ENCODE results near the gene POLR2A. TPM values are rescaled to one million over a fixed set of nuclear protein-coding genes. Genes with fewer than 3 reads are reported as not detected.
A peak's percentile ranks its signal among the peaks of the same experiment; 100 is the strongest.

Gene POLR2A
- total RNA-seq, 2 donors from 2014 or later = 129 to 189 TPM

GRCh38 chr17:7462474-7463371 is 21.4 kb upstream of the POLR2A start:
- H3K27ac Mint-ChIP-seq = no peak overlapping the region
- peaks cover 22% of the 10 kb centered on the region for H3K36me3 Mint-ChIP-seq (ENCODE audit: low read depth)
- H3K27me3 Mint-ChIP-seq (ENCODE audit: insufficient read depth) = no peaks in the 10 kb centered on the region
- H3K4me3 Mint-ChIP-seq = no peak overlapping the region
- no peaks in the 10 kb centered on the region for H3K9me3 Mint-ChIP-seq
- no peaks in the 10 kb centered on the region for H3K9me3 ChIP-seq (ENCODE audit: control insufficient read depth, low read length)
- no peaks in the 10 kb centered on the region for H3K27me3 ChIP-seq (ENCODE audit: control insufficient read depth, insufficient read depth, low read length, poor library complexity, severe bottlenecking)
- 95% methylated on average over 29 to 44 of the region's 44 CpGs for WGBS, 2 experiments (ENCODE audit: insufficient coverage in 1 of 2, insufficient read length in 1 of 2)
- no peak overlapping the region for H3K4me3 ChIP-seq (ENCODE audit: low read length)
- DNase-seq = peak; percentile 45
- H3K36me3 ChIP-seq (ENCODE audit: control insufficient read depth, insufficient read depth, low read length) = peaks cover 11% of the 10 kb centered on the region
- no peak for TF ChIP-seq CTCF (conservative IDR thresholded peaks at IDR 0.05)
- peaks cover 3% of the 10 kb centered on the region for H3K4me1 Mint-ChIP-seq
- no peak overlapping the region for H3K27ac ChIP-seq (ENCODE audit: low read depth, low read length)
- no peaks in the 10 kb centered on the region for H3K4me1 ChIP-seq (ENCODE audit: control insufficient read depth, insufficient read depth, low read length)
- no peak overlapping the region for H3K9ac ChIP-seq (ENCODE audit: extremely low read depth, low read length, poor library complexity, severe bottlenecking)

DNA sequence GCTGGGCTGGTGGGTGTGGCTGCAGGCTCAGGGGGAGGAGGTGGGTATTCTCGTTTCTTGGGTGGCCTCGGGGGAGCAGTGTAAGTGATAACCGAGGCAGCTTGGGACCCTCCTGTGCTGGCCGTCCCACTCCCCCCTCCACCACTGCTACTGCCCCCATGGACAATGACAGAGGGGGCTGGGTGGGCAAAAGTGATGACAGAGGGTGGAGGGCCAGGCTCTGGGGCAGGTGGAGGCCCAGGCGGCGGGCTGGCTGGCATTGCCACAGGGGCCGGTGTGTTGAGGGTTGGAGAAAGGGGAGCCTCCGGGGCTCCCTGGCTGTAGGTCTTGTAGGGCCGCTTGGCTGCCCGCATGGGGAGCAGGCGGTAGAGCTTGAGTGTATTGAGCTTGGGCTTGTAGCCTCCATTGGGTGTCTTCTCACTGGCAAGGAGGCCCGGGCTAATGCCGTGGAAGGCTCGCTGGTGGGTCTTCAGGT is 20.8 kb upstream of the POLR2A start:
- H3K9ac ChIP-seq (ENCODE audit: extremely low read depth, low read length, poor library complexity, severe bottlenecking) = no peak overlapping the region
- H3K9me3 Mint-ChIP-seq = no peaks in the 10 kb centered on the region
- peaks cover 3% of the 10 kb centered on the region for H3K4me1 Mint-ChIP-seq

GRCh38 chr17:7464081-7464480 is 20.1 kb upstream of the POLR2A start:
- H3K27ac Mint-ChIP-seq = no peak overlapping the region

More for the DNA sequence above, 20.8 kb upstream of the POLR2A start:
- H3K27me3 ChIP-seq (ENCODE audit: control insufficient read depth, insufficient read depth, low read length, poor library complexity, severe bottlenecking) = no peaks in the 10 kb centered on the region
- no peaks in the 10 kb centered on the region for H3K9me3 ChIP-seq (ENCODE audit: control insufficient read depth, low read length)
- no peaks in the 10 kb centered on the region for H3K4me1 ChIP-seq (ENCODE audit: control insufficient read depth, insufficient read depth, low read length)
- no peak overlapping the region for H3K27ac Mint-ChIP-seq
- H3K4me3 ChIP-seq (ENCODE audit: low read length) = no peak overlapping the region
- no peak overlapping the region for H3K4me3 Mint-ChIP-seq
- no peak for DNase-seq
- 95 to 100% methylated on average over 6 to 13 of the region's 14 CpGs for WGBS, 2 experiments (ENCODE audit: insufficient coverage in 1 of 2, insufficient read length in 1 of 2)
- peaks cover 11% of the 10 kb centered on the region for H3K36me3 ChIP-seq (ENCODE audit: control insufficient read depth, insufficient read depth, low read length)
- no peak for TF ChIP-seq CTCF (conservative IDR thresholded peaks at IDR 0.05)
- H3K36me3 Mint-ChIP-seq (ENCODE audit: low read depth) = peaks cover 22% of the 10 kb centered on the region
- H3K27me3 Mint-ChIP-seq (ENCODE audit: insufficient read depth) = no peaks in the 10 kb centered on the region
- H3K27ac ChIP-seq (ENCODE audit: low read depth, low read length) = no peak overlapping the region

More at GRCh38 chr17:7464081-7464480, 20.1 kb upstream of the POLR2A start:
- H3K27me3 ChIP-seq (ENCODE audit: control insufficient read depth, insufficient read depth, low read length, poor library complexity, severe bottlenecking) = no peaks in the 10 kb centered on the region
- no peak overlapping the region for H3K27ac ChIP-seq (ENCODE audit: low read depth, low read length)
- H3K4me3 Mint-ChIP-seq = no peak overlapping the region
- H3K9me3 ChIP-seq (ENCODE audit: control insufficient read depth, low read length) = no peaks in the 10 kb centered on the region
- peaks cover 11% of the 10 kb centered on the region for H3K36me3 ChIP-seq (ENCODE audit: control insufficient read depth, insufficient read depth, low read length)
- 91 to 100% methylated on average over 5 to 9 of the region's 9 CpGs for WGBS, 2 experiments (ENCODE audit: insufficient coverage in 1 of 2, insufficient read length in 1 of 2)
- no peak for DNase-seq
- no peak for TF ChIP-seq CTCF (conservative IDR thresholded peaks at IDR 0.05)
- peaks cover 3% of the 10 kb centered on the region for H3K4me1 Mint-ChIP-seq
- no peak overlapping the region for H3K4me3 ChIP-seq (ENCODE audit: low read length)
- H3K27me3 Mint-ChIP-seq (ENCODE audit: insufficient read depth) = no peaks in the 10 kb centered on the region
- H3K9me3 Mint-ChIP-seq = no peaks in the 10 kb centered on the region
- peaks cover 19% of the 10 kb centered on the region for H3K36me3 Mint-ChIP-seq (ENCODE audit: low read depth)
- no peaks in the 10 kb centered on the region for H3K4me1 ChIP-seq (ENCODE audit: control insufficient read depth, insufficient read depth, low read length)
- no peak overlapping the region for H3K9ac ChIP-seq (ENCODE audit: extremely low read depth, low read length, poor library complexity, severe bottlenecking)

All from endodermal cell (in vitro differentiated cells).